GM21619 (cell line): ENCODE data around the gene MINAR2.

ENCODE experiments used
- ATAC-seq: cut with Tn5 transposase; IDR thresholded peaks from one replicate; pipeline ENCODE4 v1.9.1; 2021; ENCODE audit not compliant: unreplicated experiment

MINAR2 gene

DNA sequence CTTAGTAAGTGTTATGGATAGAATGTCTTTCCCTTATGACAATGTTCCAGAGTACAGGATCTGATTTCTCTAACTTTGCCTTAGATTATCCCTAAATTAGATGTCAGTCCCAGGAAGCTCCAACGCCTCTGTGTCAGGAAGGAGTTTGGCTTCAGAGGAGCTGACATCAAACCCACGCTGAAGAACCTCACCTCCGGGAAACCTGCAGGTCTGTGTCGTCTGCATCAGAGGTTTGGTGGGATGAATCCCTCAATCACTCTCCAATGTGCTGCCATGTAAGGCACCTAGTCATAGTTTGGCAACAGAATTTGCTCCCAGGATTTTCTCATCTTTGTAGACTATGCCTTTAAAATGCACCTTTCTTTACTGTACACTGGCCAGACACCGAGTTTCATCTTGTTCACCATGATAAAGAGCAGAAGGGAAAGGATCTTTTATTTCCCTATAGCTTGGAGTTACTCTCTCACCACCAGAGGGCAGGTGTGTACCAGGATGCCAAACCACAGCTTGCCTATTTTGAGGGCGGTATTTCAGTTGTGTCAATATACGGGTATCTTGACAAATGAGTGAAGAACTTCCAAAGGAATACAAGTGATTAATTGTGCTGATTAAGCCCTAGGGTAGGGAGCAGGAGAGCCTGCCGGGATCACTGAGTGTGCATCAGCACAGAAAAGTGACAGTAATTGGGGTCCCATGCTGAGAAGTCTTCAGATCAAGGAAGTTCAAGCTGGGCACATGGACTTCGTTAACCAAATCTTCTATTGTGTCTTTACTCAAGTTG, 23.4 kb downstream of the MINAR2 start:
- ATAC-seq = no peak

DNA sequence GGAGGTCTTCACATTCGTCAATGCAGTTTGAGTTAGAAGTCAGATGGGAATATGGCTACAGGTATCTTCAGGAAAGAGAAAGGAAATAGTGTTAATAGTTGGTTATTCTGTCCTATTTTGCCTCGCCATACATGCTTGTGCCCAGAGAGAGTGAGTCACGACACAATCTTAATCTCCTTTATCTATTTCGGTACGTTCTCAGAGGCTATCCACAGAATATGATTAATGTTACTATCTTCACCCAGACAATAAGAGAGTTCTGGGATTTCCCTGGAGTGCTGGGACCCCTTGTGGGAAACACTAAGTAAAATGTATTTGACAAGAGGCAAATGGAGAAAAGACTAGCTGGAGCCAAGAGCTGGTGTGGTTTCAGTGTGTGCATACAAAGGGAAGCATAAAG, 25.5 kb downstream of the MINAR2 start:
- ATAC-seq = no peak

DNA sequence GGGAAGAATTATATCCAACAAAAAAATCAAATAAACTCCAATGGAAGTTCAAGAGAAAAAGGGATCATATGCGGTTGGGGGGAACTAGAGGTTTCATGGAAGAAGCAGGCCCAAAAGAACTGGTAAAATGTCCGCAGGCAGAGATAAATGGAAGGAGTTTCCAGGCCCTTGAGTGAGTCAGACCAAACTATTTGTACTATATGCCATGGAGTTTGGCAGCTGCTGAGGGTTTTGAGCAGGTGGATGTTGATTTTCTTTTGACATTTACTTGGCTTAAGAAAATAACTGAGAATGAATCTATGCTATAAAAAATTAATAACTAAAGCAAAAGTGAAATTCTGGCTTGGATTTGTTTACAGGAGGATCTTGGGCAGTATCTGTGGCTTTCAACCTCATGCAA, 33.7 kb downstream of the MINAR2 start:
- no peak for ATAC-seq

DNA sequence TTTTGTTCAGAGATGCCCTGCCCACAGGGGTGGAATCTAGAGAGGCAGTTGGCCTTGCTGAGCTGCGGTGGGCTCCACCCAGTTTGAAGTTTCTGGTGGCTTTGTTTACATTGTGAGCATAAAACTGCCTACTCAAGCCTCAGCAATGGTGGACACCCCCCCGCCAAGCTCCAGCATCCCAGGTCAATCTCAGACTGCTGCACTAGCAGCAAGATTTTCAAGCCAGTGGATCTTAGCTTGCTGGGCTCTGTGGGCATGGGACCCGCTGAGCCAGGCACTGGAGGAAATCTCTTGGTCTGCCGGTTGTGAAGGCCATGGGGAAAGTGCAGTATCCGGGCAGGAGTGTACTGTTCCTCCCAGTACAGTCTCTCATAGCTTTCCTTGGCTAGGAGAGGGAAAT, 55.5 kb downstream of the MINAR2 start:
- no peak for ATAC-seq

DNA sequence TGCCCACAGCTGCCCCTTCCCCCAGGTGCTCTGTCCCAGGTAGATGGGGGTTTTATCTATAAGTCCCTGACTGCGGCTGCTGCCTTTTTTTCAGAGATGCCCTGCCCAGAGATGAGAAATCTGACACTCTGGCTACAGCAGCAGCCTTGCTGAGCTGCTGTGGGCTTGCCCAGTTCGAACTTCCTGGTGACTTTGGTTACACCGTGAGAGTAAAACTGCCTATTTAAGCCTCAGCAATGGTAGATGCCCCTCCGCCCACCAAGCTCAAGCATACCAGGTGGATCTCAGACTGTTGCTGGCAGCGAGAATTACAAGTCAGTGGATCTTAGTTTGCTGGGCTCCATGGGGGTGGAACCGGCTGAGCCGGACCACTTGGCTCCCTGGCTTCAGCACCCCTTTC, 56.8 kb downstream of the MINAR2 start:
- ATAC-seq = no peak

DNA sequence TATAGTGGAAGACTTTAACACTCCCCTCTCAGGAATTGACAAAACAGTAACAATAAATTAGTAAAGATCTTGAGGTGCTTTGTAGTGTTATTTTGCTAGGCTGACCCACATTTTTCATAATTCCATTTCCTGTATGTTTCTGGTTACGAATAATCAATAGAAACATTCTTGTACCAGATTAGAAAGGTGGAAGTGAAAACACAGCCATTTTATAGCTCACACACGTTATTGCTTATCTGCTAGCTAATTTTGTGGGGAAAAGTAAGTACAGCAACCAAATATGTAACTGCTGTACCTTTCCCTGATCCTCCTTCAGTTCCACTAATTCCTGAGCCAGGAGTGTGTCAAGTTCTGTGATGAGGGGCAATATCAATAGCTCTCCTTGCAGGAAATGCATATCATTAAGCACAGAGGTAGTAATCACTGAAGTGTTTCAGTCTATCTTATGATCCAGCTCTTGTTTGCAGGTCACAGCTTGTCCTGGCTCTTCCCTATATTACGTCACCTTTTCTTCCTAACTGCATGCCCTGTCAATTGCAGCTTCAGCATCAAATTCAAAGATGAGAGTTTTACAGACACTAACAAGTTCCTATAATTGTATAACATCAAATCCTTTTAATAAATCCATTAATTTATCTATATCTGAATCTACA, 59.4 kb downstream of the MINAR2 start:
- no peak for ATAC-seq
